NCI-H2107 (cell line): ENCODE data around the gene RBMS3.

Source experiments
- DNase-seq: peaks from one replicate; lab custom pipeline; 2025; lab: John Stamatoyannopoulos, UW

RBMS3 gene

GRCh38 chr3:29679944-29680343, 399.1 kb downstream of the RBMS3 start:
- no peak for DNase-seq

- no peak for DNase-seq
Observed at GRCh38 chr3:29683018-29683993, 402.4 kb downstream of the RBMS3 start.

- no peak for DNase-seq
Observed at GRCh38 chr3:29686889-29687592, 406.2 kb downstream of the RBMS3 start.

- DNase-seq, result no peak
Observed at GRCh38 chr3:29690686-29691353, 409.9 kb downstream of the RBMS3 start.

GRCh38 chr3:29693863-29694262, 413.0 kb downstream of the RBMS3 start:
- no peak for DNase-seq

- no peak for DNase-seq
Observed at GRCh38 chr3:29694331-29694730, 413.5 kb downstream of the RBMS3 start.

GRCh38 chr3:29694783-29695182, 413.9 kb downstream of the RBMS3 start:
- no peak for DNase-seq

- no peak for DNase-seq
Observed at GRCh38 chr3:29695201-29695600, 414.3 kb downstream of the RBMS3 start.

GRCh38 chr3:29695643-29696198, 414.9 kb downstream of the RBMS3 start:
- no peak for DNase-seq

- DNase-seq, result no peak
Observed at GRCh38 chr3:29696311-29696710, 415.4 kb downstream of the RBMS3 start.

GRCh38 chr3:29697989-29698388, 417.1 kb downstream of the RBMS3 start:
- no peak for DNase-seq

- DNase-seq, result no peak
Observed at GRCh38 chr3:29700256-29700655, 419.4 kb downstream of the RBMS3 start.

GRCh38 chr3:29701326-29701983, 420.6 kb downstream of the RBMS3 start:
- no peak for DNase-seq

- no peak for DNase-seq
Observed at GRCh38 chr3:29705906-29706844, 425.3 kb downstream of the RBMS3 start.

GRCh38 chr3:29708884-29709283, 428.0 kb downstream of the RBMS3 start:
- DNase-seq, result no peak

GRCh38 chr3:29711255-29711771, 430.4 kb downstream of the RBMS3 start:
- DNase-seq, result no peak

- DNase-seq, result no peak
Observed at GRCh38 chr3:29716213-29716612, 435.3 kb downstream of the RBMS3 start.

GRCh38 chr3:29718661-29719065, 437.8 kb downstream of the RBMS3 start:
- DNase-seq, result no peak

GRCh38 chr3:29720665-29721064, 439.8 kb downstream of the RBMS3 start:
- no peak for DNase-seq

- DNase-seq, result no peak
Observed at GRCh38 chr3:29721789-29722188, 440.9 kb downstream of the RBMS3 start.
